H9 (cell line): ENCODE data around the gene ADAT1. TPM values are rescaled to one million over a fixed set of nuclear protein-coding genes. Genes with fewer than 3 reads are reported as not detected.

Experiments used
- DNase-seq: peaks from one replicate; pipeline ENCODE4 v3.0.0-alpha.2; 2017
- H2AFZ ChIP-seq: one replicate; pipeline ENCODE4 v1.6.1; 2013; ENCODE audit warnings: mild to moderate bottlenecking, low read length, control low read depth, moderate library complexity
- H2AK5ac ChIP-seq: 2 replicates; pipeline ENCODE4 v1.6.1; 2013; ENCODE audit warnings: low read length, control low read depth, mixed read lengths; ENCODE audit not compliant: insufficient read length
- H2BK120ac ChIP-seq: one replicate; pipeline ENCODE4 v1.6.1; 2013; ENCODE audit warnings: low read depth, mild to moderate bottlenecking, low read length, control low read depth, inconsistent platforms; ENCODE audit not compliant: poor library complexity, severe bottlenecking
- H2BK12ac ChIP-seq: 2 replicates; pipeline ENCODE4 v1.6.1; 2013; ENCODE audit warnings: low read length, control low read depth, mixed read lengths, low read depth; ENCODE audit not compliant: insufficient read length
- H2BK15ac ChIP-seq: 2 replicates; pipeline ENCODE4 v1.6.1; 2013; ENCODE audit warnings: low read depth, low read length, control low read depth
- H2BK20ac ChIP-seq: one replicate; pipeline ENCODE4 v1.6.1; 2013; ENCODE audit warnings: low read depth, mild to moderate bottlenecking, low read length, control low read depth, inconsistent platforms; ENCODE audit not compliant: poor library complexity, severe bottlenecking
- H2BK5ac ChIP-seq: 2 replicates; pipeline ENCODE4 v1.6.1; 2013; ENCODE audit warnings: low read length, control low read depth, mixed read lengths; ENCODE audit not compliant: insufficient read length
- H3K14ac ChIP-seq: 2 replicates; pipeline ENCODE4 v1.6.1; 2013; ENCODE audit warnings: low read length, control low read depth; ENCODE audit not compliant: insufficient read depth
- H3K18ac ChIP-seq: 2 replicates; pipeline ENCODE4 v1.6.1; 2013; ENCODE audit warnings: low read depth, mild to moderate bottlenecking, mixed read lengths, low read length, control low read depth; ENCODE audit not compliant: insufficient read length
- H3K23ac ChIP-seq: 2 replicates; pipeline ENCODE4 v1.6.1; 2013; ENCODE audit warnings: low read length, control low read depth, mixed read lengths, low read depth; ENCODE audit not compliant: insufficient read length
- H3K23me2 ChIP-seq: 2 replicates; pipeline ENCODE4 v1.6.1; 2013; ENCODE audit warnings: low read depth, mild to moderate bottlenecking, mixed read lengths, low read length, control low read depth; ENCODE audit not compliant: insufficient read length, poor library complexity, severe bottlenecking
- H3K27ac ChIP-seq: 2 replicates; pipeline ENCODE4 v1.5.1; 2013; ENCODE audit warnings: low read length, control low read depth, mixed read lengths, low read depth; ENCODE audit not compliant: insufficient read length
- H3K27me3 ChIP-seq: 2 replicates; pipeline ENCODE4 v1.6.1; 2013; ENCODE audit warnings: low read length, control low read depth, inconsistent platforms; ENCODE audit not compliant: insufficient read depth
- H3K4ac ChIP-seq: 2 replicates; pipeline ENCODE4 v1.6.1; 2013; ENCODE audit warnings: low read depth, mild to moderate bottlenecking, control low read depth, inconsistent platforms, low read length, moderate library complexity
- H3K4me1 ChIP-seq: 2 replicates; pipeline ENCODE4 v1.6.1; 2013; ENCODE audit warnings: low read length, control low read depth, inconsistent platforms; ENCODE audit not compliant: insufficient read depth
- H3K4me2 ChIP-seq: 2 replicates; pipeline ENCODE4 v1.6.1; 2013; ENCODE audit warnings: low read length, control low read depth, mixed read lengths; ENCODE audit not compliant: insufficient read length, insufficient read depth
- H3K56ac ChIP-seq: 2 replicates; pipeline ENCODE4 v1.6.1; 2013; ENCODE audit warnings: low read depth, mild to moderate bottlenecking, mixed read lengths, low read length, control low read depth; ENCODE audit not compliant: insufficient read length
- H3K79me1 ChIP-seq: 2 replicates; pipeline ENCODE4 v1.6.1; 2013; ENCODE audit warnings: low read depth, mild to moderate bottlenecking, moderate library complexity, low read length, control low read depth, inconsistent platforms; ENCODE audit not compliant: insufficient read depth, poor library complexity, severe bottlenecking
- H3K79me2 ChIP-seq: 2 replicates; pipeline ENCODE4 v1.6.1; 2013; ENCODE audit warnings: low read length, control low read depth, inconsistent platforms; ENCODE audit not compliant: insufficient read depth
- H3K9ac ChIP-seq: 2 replicates; pipeline ENCODE4 v1.6.1; 2013; ENCODE audit warnings: low read length, control low read depth, mixed read lengths; ENCODE audit not compliant: insufficient read length; ENCODE audit errors: extremely low read depth
- H3K9me3 ChIP-seq: one replicate; pipeline ENCODE4 v1.6.1; 2013; ENCODE audit warnings: low read depth, low read length, inconsistent platforms; ENCODE audit not compliant: control insufficient read depth
- H3T11ph ChIP-seq: one replicate; pipeline ENCODE4 v1.6.1; 2013; ENCODE audit warnings: mild to moderate bottlenecking, low read length, control low read depth, inconsistent platforms
- H4K20me1 ChIP-seq: one replicate; pipeline ENCODE4 v1.6.1; 2013; ENCODE audit not compliant: control insufficient read depth, insufficient read length, insufficient read depth
- H4K5ac ChIP-seq: 2 replicates; pipeline ENCODE4 v1.6.1; 2013; ENCODE audit warnings: low read depth, mild to moderate bottlenecking, mixed read lengths, low read length, control low read depth; ENCODE audit not compliant: insufficient read length
- H4K8ac ChIP-seq: replicated peaks from 2 replicates; pipeline ENCODE4 v1.6.1; 2013; ENCODE audit warnings: low read length, control low read depth, mixed read lengths, low read depth; ENCODE audit not compliant: insufficient read length
- H4K91ac ChIP-seq: 2 replicates; pipeline ENCODE4 v1.6.1; 2013; ENCODE audit warnings: low read depth, mild to moderate bottlenecking, moderate library complexity, mixed read lengths, low read length, control low read depth; ENCODE audit not compliant: insufficient read length
- H3K27ac Mint-ChIP-seq, 3 experiments: 2 replicates in 2 of 3; 3 replicates in 1 of 3; pipeline ENCODE4 v1.8.0; 2020 to 2021; ENCODE audit warnings: mixed read lengths in 3 of 3, mild to moderate bottlenecking in 1 of 3, moderate library complexity in 1 of 3
- H3K27me3 Mint-ChIP-seq: 2 replicates; pipeline ENCODE4 v1.8.0; 2021; ENCODE audit warnings: low read depth, mild to moderate bottlenecking, moderate library complexity, mixed read lengths
- H3K36me3 Mint-ChIP-seq, 3 experiments: 2 replicates in 2 of 3; 3 replicates in 1 of 3; pipeline ENCODE4 v1.8.0; 2020 to 2021; ENCODE audit warnings: low read depth in 3 of 3, mixed read lengths in 3 of 3; ENCODE audit not compliant: insufficient read depth in 1 of 3
- H3K4me1 Mint-ChIP-seq, 2 experiments: 2 replicates each; pipeline ENCODE4 v1.8.0; 2020; ENCODE audit warnings: mixed read lengths in 2 of 2
- H3K4me3 Mint-ChIP-seq, 2 experiments: 2 replicates in 1 of 2; 3 replicates in 1 of 2; pipeline ENCODE4 v1.8.0; 2020 to 2021; ENCODE audit warnings: mild to moderate bottlenecking in 2 of 2, mixed read lengths in 2 of 2, moderate library complexity in 1 of 2
- H3K9me3 Mint-ChIP-seq, 2 experiments: 2 replicates in 1 of 2; 3 replicates in 1 of 2; pipeline ENCODE4 v1.8.0; 2020; ENCODE audit warnings: mild to moderate bottlenecking in 2 of 2, mixed read lengths in 2 of 2, moderate library complexity in 1 of 2
- CTCF ChIP-seq: fragments of 200-600 bp; sonication (generic); conservative IDR thresholded peaks from 3 replicates; pipeline ENCODE4 v1.8.0; 2021; ENCODE audit warnings: antibody characterized with exemption, mild to moderate bottlenecking
- WGBS: extraction: QIAGEN DNeasy Blood & Tissue Kit; methylation state at CpG from one replicate; pipeline ENCODE4 v1.1.7; 2013; ENCODE audit warnings: missing lambda C conversion rate, low lambda C conversion rate, mixed read lengths; ENCODE audit not compliant: insufficient read length; ENCODE audit errors: extremely low coverage; 5-methylcytosine and 5-hydroxymethylcytosine counted together
- long read RNA-seq: library from polyadenylated mRNA; unstranded; transcript quantifications from one replicate; pipeline ENCODE4 v2.0.0, GENCODE V29; 2020
- total RNA-seq: library from RNA; stranded (reverse); gene quantifications from 2 replicates; pipeline ENCODE4 v1.2.1, GENCODE V29; 2021

ADAT1 gene, protein sequence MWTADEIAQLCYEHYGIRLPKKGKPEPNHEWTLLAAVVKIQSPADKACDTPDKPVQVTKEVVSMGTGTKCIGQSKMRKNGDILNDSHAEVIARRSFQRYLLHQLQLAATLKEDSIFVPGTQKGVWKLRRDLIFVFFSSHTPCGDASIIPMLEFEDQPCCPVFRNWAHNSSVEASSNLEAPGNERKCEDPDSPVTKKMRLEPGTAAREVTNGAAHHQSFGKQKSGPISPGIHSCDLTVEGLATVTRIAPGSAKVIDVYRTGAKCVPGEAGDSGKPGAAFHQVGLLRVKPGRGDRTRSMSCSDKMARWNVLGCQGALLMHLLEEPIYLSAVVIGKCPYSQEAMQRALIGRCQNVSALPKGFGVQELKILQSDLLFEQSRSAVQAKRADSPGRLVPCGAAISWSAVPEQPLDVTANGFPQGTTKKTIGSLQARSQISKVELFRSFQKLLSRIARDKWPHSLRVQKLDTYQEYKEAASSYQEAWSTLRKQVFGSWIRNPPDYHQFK
- total RNA-seq = 42.4 and 54.2 TPM in 2 replicates
- long read RNA-seq, transcript ADAT1-201 (11 exons, 1,869 nt) = major isoform, 31 of 99 reads
- long read RNA-seq, partial matches to known transcripts = 34 of 99 reads
- long read RNA-seq, other reads (novel, unspliced or antisense) = 31 of 99 reads

DNA sequence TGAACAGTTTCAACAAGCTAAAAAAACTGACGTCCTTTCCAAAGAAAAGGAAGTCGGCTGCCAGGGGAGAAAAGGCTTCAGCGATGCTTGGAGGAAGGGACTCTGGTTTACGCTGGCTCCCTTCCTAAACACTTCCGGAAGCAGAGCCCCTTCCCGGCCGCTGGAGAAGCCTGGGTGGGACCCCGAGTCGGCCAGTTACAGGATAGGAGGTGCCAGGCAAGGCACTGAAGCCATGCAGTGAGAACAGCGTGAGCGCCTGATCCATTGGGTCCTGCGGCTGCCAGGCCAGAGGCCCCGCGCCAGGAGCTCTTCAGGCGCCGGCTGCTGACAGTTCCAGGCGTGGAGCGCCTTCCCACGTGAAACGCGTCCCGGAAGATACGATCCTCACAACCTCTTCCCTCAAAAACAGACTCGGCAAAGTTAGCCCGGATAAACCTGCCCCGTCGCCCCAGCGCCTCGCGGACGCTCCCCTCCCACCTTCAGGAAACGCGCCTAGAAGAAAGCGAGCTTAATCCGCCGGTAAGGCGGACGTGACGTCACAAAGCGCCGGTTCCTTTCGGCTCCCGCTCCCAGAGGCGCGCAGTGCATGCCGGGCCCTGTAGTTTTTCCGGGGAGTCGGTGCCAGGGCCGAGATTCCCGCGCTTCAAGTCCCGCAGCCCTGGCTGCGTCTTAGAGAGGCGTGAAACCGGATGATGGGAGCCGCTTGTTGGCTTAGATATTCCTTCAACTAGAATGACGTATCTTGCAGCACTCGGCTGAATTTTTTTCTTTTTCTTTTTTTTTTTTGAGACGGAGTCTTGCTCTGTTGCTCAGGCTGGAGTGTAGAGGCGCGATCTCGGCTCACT lies at the start of gene ADAT1:
ADAT1 (minus strand) TSS at position 521 of the 845 bp plus-strand sequence. CDS start 2,482 bp downstream, outside the sequence.
- Histone ChIP-seq H2BK12ac (peak within 1 kb of the TSS; percentile 68), H2BK120ac (peak within 1 kb of the TSS; percentile 80), H3K27me3 (no peaks in the 10 kb centered on the region), H3K18ac (peak within 1 kb of the TSS; percentile 92), H2AFZ (no peak within 1 kb of the TSS), H2AK5ac (no peak within 1 kb of the TSS), H4K5ac (no peak within 1 kb of the TSS), H4K8ac (no peak within 1 kb of the TSS), H3K9me3 (no peaks in the 10 kb centered on the region), H2BK5ac (no peak within 1 kb of the TSS), H3K4me1 (no peaks in the 10 kb centered on the region), H2BK15ac (no peak within 1 kb of the TSS; the same call in 1 of the 2 replicates), H3K56ac (no peak within 1 kb of the TSS), H3T11ph (no peak within 1 kb of the TSS), H2BK20ac (peak within 1 kb of the TSS; percentile 45), H3K23me2 (peaks cover 11% of the 10 kb centered on the region), H4K91ac (no peak within 1 kb of the TSS), H3K27ac (peak within 1 kb of the TSS; percentile 84), H3K79me2 (no peaks in the 10 kb centered on the region), H3K9ac (peak within 1 kb of the TSS; percentile 94), H3K4me2 (peak within 1 kb of the TSS; percentile 100), H3K79me1 (no peaks in the 10 kb centered on the region), H3K14ac (peak within 1 kb of the TSS; percentile 96; the same call in 1 of the 2 replicates), H3K23ac (no peak within 1 kb of the TSS), H3K4ac (peak within 1 kb of the TSS; percentile 65; the same call in 1 of the 2 replicates), H4K20me1 (no peaks in the 10 kb centered on the region)
- no CpG with 5 or more reads among the region's 62 CpGs for WGBS
- TF ChIP-seq CTCF = no peak
- Mint-ChIP-seq H3K36me3 (peaks cover 27 to 53% (median 45%) of the 10 kb centered on the region in 3 experiments; a peak in 6 of 7 replicates), H3K4me1 (peaks cover 15 to 17% of the 10 kb centered on the region in 2 experiments), H3K27ac (peak within 1 kb of the TSS; percentile 96 to 99 (median 98)), H3K9me3 (no peaks in the 10 kb centered on the region), H3K27me3 (peaks cover 1% of the 10 kb centered on the region; the same call in 1 of the 2 replicates), H3K4me3 (peak within 1 kb of the TSS; percentile 97)
- peak; percentile 99 for DNase-seq
